ENCODE results near the gene ATP11A.
"Not testable (repeated sequence)": the region's sequence is repeated elsewhere in the genome, so short reads cannot be mapped to it uniquely, and the experiment has no call there.

The ATP11A gene

DNA sequence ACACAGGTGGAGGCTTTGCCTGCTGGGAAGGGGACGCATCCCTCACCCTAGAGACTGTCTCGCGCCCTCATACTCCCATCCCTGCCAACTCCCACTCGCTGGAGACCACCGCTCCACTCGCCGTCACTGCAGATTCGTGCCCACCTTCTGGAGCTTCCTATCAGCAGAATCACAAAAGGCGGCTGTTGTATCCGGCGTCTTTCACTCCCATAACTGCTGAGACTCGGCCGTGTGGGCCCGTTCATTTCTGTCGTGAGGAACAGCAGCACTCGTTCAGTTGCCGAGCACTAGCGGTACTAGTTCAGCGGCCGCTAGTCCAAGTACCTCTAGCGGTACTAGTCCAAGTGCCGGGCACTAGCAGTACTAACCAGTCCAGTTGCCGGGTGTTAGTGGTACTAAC, 154.6 kb downstream of the ATP11A start:
- DNase-seq, result no peak

DNA sequence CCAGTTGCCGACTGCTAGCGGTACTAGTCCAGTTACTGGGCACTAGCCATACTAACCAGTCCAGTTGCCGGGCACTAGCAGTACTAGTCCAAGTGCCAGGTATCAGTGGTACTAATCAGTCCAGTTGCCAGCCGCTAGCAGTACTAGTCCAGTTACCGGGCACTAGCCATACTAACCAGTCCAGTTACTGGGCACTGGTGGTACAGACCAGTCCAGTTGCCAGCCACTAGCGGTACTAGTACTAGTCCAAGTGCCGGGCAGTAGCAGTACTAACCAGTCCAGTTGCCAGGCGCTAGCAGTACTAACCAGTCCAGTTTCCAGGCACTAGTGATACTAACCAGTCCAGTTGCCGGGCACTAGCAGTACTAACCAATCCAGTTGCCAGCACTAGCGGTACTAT, 155.0 kb downstream of the ATP11A start:
- no peak for DNase-seq

DNA sequence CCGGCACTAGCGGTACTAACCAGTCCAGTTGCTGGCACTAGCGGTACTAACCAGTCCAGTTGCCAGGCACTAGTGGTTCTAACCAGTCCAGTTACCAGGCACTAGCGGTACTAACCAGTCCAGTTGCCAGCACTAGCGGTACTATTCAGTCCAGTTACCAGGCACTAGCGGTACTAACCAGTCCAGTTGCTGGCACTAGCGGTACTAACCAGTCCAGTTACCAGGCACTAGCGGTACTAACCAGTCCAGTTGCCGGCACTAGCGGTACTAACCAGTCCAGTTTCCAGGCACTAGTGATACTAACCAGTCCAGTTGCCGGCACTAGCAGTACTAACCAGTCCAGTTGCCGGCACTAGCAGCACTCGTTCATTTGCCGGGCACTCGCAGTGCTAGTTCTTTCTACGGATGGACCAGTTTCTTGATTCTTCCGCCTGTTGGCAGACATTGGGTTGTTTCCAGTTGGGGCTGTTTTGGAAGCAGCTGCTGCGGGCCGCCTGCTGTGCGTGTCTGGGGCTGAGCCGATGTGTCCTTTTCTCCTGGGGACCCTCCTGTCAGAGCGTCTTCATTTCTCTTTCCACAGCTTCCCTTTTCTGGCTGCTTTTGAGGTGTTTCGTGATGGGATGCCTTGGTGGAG, 155.8 kb downstream of the ATP11A start:
- DNase-seq, result no peak

DNA sequence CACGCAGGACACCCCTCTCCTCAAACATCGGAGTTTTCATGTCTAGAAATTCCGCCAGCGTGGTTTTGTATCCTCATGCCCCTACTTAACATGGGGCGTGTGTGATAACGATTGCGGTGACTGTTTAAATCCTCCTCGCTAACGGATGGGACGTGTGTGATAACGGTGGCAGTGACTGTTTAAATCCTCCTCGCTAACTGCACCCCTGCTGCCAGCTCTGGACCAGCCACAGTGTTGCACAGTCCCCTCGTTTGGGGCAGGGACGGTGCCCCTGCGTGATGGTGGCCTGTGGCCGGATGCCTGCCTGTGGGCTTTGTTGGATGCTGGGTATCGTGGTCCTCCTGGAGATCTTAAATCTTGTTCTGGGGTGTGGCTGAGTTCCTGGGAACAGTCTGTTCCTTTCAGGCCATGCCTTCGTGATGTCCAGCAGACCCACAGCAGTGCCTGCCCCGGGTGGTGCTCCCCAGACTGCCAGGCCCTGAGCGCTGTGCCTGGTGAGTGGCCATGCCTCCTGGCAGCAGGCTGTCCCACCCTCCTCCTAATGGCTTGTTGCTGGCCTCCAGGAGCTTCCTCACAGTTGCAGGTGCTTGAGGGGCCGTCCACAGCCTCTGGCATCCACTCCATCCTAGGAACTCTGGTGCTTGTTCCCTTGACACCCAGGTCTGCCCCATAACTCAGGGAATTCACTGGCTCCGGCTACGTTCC, 156.7 kb downstream of the ATP11A start:
- no peak for DNase-seq

DNA sequence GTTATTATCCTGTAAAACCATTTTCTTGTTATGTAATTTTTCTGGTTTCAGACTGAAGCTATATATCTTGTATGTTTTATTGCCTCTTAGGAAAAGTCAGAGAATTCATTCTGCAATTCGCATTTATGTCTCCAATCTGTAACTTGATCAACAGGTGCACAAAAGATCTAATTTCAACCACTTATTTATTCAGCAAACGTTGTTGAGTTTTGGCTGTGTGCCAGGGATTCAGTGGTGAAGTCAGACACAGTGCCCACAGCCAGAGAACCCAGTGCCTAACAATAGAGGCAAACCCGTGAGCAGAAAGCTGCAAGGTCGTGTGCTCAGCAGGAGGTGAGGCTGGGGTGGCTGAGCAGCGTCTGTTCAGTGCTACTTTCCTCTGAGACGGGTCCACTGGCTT, 159.7 kb downstream of the ATP11A start:
- DNase-seq, result no peak

DNA sequence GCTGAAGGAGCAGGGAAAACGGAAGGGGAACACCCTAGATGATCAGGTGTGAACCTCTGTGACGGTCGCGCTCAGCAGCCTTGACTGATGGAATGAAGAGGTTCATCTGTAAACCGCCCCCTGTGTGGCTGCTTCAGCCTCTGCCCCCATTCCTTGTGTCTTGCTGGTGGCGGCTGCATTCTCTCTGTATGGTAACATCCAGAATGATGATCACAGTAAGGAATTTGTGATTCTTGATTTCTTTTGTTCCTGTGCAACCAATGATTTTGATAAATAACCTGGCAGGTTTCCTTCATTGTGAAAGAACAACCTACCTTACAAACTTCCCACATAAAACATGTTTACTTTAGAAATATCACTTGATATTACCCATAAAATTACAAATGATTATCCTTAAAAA, 160.4 kb downstream of the ATP11A start:
- DNase-seq, result no peak

DNA sequence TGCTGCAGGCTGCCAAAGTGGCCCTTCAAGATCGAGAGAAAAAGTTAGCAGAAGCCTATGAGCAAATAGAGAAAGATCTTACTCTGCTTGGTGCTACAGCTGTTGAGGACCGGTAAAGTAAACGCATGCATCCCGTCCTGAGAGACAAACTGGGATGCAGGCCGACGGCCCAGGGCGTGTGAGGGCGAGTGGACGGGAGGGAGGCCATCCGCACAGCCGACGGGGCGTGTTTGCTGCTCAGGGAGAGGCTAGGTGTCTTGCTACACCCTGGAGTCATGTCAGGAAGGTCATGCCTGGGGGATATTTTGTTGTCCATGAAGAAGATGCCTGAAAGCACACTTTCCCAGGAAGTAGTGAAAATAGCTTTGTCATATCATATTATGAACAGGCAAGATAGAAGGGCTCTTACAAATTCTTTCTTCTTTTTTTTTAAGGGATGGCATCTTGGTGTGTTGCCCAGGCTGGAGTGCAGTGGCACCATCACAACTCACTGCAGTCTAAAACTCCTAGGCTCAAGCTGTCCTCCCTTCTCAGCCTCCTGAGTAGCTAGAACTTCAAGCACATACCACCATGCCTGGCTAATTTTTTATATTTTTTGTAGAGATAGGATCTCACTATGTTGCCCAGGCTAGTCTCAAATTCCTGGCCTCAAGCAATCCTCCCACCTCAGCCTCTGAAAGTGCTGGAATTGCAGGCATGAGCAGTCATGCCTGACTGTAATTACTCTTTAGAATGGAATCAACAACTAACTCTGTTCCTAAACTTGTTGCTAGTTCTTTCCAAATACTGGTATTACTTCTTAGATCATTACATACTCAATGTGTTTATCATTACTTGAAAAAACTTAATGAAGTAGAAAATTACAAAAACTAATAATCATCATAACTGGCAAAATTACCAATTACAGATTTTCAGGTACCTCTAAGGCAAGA, 161.5 kb downstream of the ATP11A start:
- DNase-seq, result no peak

DNA sequence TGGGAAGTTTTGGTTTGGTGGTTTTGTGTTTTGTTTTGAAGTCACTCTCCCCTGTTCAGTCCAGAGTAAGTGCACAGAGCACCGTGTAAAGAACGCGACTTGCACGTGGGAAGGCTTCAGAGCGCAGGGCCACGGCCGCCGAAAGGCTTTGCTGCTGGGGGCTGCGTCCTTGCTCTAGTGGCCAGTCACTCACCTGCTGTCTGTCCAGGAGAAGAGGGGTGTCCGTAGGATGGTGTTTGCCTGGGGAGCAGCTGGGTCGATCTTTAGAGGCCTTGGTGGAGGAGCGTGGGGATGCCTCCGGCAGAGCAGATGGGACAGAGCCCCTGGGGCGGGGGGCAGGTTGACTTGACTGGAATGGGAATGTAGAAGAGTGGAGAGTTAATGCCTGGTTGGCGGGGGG, 162.6 kb downstream of the ATP11A start:
- no peak for DNase-seq

DNA sequence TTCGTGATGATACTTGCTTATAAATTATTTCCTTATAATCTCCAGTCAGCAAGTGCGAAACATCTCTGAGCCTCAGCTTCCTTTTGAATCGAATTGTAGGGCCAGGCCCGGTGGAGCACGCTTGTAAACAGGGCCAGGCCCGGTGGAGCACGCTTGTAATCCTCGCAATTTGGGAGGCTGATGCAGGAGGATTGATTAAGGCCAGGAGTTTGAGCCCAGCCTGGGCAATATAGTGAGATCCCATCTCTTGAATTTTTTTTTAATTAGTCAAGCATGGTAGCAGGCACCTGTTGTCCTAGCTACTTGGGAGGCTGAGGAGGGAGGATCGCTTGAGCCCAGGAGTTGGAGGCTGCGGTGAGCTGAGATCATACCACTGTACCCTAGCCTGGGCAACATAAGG, 163.0 kb downstream of the ATP11A start:
- no peak for DNase-seq

DNA sequence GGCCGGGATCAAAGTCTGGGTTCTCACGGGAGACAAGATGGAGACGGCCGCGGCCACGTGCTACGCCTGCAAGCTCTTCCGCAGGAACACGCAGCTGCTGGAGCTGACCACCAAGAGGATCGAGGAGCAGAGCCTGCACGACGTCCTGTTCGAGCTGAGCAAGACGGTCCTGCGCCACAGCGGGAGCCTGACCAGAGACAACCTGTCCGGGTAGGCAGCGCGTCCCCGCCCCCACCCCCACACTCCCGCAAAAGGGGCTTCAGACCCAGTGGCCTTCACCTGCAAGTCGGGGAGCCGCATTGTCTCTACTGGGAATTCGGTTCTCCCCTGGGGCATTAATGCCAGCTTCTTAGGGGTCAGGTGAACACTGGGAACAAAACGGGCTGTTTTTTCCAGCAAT, 164.5 kb downstream of the ATP11A start:
- DNase-seq, result no peak

DNA sequence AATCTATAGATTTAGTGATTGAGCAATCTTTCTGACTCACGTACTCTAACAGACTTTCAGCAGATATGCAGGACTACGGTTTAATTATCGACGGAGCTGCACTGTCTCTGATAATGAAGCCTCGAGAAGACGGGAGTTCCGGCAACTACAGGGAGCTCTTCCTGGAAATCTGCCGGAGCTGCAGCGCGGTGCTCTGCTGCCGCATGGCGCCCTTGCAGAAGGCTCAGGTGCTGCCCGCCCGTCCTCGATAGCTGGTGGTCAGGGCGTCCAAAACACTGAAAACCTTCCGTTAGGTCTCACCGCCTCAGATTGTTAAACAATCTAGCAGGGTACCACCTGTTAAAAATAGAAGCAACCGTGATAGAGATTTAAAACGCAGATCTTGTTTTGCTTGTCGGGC, 166.0 kb downstream of the ATP11A start:
- DNase-seq, result no peak

DNA sequence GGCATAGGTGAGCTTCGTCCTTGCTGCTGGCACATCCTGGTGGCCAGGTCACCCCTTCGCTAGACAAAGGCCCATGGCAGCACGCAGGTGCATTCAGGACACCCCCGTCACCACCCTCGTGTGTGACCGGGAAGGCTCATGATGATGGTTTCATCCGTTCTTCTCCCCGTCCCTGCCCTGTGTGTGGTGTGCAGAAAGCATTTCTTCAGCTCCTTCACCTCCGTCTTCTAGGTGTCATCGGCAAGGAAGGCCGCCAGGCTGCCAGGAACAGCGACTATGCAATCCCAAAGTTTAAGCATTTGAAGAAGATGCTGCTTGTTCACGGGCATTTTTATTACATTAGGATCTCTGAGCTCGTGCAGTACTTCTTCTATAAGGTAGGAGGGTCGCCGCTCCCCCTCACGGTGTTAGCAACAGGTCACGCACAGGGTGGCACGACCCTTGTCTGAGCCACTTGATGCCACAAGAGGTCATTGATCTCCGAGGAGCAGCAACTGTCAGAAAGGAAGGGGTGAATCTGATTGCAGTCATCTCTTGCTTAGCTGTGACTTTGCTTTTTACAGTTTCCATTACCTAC, 168.2 kb downstream of the ATP11A start:
- DNase-seq, result no peak

DNA sequence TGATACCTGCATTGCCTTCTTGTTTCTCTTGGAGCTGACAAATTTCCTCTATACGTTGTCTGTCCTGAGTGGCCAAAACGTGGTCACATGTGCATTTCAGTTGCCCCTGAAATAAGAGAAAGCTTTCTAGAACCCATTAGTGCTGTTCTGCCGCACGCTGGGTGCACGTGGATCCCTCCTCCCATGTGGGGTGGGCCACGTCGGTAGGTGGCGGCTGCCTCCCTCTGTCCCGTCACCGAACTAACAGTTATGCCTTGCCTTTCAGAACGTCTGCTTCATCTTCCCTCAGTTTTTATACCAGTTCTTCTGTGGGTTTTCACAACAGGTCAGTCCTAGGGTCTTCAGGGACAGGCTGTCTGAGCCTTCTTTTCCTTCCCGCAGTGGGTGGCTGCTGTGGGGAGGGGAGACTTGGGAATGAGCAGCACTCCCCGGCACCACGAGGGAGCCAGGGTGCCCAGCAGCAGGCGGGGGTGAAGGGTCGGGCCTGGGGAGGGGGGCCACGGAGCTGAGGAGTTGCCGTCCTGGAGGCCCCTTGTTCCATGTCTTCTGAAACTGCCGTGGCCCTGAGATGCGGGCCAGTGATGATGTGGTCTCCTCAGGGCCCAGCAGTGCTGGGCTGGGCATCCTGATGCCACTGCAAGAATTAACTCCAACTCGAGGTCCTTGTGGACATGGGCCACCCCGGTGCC, 169.4 kb downstream of the ATP11A start:
- DNase-seq, result no peak

DNA sequence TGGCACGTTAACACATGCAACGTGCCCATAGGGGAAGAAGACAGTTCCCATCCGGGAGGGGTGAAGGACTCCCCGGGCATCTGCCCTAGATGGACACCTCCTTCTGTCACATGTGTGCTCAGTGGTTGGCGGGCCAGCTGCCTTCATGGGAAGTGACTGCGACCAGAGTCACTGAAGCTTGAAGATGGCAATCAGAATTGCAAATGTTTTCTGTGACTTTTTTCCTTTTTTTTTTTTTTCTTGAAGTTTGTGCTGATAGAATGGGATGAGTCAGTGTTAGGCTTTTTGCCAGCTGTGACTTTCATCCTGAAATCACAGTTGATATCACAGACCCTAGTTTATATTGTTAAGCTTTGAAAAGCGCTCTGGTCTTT, 170.0 kb downstream of the ATP11A start:
- DNase-seq, result no peak

DNA sequence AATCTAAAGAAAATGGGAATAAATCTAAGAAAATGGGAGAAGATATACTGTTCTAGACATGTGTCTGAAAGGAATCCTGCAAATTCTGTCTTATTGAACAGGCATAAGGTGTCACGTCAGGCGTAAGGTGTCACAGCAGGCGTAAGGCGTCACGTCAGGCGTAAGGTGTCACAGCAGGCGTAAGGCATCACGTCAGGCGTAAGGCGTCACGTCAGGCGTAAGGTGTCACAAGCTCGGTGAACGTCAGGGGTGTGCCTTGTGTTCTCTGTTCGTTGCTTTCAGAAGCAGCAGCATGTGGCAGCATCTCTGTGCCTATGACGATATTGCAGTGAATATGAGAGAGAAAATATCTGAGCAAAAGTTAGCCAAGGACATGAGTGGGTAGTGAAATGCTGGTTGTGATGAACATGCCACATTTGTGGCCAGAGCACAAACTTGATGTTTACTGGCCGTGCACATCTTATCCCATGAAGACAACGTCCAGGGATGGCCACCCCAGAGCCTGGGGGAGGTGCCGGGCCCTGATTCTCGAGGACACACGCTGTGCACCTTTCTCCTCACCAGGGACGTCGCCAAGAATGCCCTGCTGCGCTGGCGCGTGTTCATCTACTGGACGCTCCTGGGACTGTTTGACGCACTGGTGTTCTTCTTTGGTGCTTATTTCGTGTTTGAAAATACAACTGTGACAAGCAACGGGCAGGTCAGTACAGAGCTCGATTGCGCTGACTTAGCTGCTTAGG, 172.2 kb downstream of the ATP11A start:
- no peak for DNase-seq

DNA sequence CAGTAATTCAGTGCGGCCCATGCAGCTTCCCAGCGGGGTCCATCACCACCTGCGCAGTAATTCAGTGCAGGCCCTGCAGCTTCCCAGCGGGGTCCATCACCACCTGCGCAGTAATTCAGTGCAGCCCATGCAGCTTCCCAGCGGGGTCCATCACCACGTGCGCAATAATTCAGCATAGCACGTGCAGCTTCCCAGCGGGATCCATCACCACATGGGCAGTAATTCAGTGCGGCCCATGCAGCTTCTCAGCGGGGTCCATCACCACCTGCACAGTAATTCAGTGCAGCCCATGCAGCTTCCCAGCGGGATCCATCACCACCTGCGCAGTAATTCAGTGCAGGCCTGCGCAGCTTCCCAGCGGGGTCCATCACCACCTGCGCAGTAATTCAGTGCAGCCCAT, 173.5 kb downstream of the ATP11A start:
- DNase-seq, result not testable (repeated sequence)

DNA sequence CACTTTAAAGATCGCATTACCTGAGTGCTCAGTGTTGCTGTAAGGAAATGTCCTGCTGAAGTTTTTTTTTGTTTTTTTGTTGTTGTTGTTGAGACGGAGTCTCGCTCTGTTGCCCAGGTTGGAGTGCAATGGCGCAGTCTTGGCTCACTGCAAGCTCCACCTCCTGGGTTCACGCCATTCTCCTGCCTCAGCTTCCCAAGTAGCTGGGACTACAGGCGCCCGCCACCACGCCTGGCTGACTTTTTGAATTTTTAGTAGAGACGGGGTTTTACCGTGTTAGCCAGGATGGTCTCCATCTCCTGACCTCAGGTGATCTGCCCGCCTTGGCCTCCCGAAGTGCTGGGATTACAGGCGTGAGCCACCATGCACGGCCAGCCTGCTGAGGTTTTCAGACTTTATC, 175.6 kb downstream of the ATP11A start:
- DNase-seq, result not testable (repeated sequence)

DNA sequence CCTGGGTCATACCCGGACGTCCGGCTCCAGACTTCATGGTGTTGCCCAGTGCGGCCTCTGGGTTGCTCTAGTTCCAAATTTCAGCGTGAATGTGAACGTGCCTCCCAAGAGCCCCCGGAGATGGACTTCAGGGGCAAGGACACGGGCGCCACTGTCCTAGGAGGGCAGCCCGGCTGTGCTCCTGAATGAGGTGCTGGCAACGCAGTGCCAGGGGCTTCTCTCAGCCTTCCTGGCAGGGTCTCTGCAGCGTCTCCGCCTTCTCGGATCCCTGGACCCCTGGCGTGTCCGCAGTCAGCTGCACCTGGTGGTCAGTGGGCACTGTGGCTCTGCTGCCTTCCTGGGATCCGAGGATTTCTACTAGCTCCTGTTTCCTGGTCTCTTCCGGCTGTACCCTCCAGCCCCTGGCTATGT, 177.5 kb downstream of the ATP11A start:
- DNase-seq, result no peak

DNA sequence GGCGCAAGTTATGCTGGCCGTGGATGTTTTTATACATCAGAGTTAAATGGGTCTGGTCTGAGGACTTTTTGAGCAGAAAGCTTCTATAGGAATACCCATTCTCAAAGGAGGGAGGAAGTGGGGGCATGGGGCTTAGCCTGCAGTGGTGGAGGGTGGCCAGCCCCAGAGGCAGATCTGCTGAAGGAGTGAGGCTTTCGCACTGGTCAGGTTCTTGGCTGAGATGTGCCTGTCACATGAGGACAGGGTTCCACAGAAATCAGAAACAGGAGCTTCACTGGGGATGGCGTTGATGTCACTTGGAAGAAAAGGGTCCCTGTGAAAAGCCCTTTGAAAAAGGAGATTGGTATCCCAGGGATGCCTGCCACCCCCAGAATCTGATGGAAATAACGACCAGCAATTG, 178.5 kb downstream of the ATP11A start:
- no peak for DNase-seq

DNA sequence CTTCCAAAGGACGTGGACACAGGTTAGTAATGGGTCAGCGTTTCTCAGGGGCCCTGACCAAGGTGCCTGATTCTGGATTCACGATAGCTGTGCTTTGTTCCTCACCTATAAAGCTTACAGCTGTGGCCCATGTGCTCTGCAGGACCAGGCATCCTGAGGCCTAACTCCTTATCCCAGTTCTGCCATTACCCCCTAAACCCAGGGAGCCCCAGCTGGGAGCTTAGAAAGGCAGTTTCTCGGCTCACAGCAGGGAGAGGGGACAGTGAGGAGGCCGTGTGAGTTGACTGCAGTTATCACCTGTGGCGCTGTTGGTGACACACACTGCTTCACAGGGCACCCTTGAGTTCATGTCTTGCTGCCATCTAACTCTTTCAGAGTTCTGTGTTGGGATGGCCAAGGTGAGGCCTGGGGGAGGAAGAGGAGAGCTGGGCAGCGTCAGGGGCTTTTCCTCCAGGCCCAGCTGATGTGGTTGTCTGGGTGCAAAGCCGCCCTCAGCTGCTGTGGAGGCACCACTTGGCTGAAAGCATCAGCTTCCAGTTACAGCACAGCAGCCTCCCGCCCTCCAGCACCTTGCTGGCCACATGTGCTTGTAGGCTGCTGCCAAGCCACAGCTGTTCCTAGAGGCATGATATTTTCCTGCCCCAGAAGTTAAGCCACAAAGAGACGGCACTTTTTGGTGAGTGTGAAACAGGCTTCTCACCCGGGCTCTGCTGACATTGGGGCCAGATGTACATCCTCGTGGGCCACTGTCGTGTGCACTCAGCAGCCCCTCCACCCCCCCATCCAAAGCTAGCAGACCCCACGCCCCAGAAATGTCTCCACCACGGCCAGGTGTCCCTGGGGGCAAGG, 179.6 kb downstream of the ATP11A start:
- DNase-seq, result no peak

DNA sequence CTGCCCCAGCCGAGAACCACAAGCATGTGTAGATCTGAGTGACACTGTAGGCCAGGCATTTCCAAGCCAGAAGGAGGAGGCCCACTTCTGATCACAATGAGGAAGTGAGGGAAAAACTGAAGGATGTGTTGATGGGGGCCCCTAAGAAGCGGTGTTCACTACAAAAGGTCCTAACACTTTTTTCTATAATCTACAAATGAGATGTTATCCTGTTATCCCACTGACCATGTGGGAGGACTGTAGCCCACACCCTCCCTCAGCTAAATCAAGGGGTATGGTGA, 180.2 kb downstream of the ATP11A start:
- DNase-seq, result no peak

All from CD4-positive, alpha-beta T cell treated with Interleukin-17A for 1 hour (primary cell).